Choroid plexus epithelial cell (primary cell): ENCODE data around the gene FKBP1A.

Source experiments
- DNase-seq: peaks from one replicate; pipeline ENCODE4 v3.0.0-alpha.2; 2010; ENCODE audit warnings: low read depth
- H3K4me3 ChIP-seq: 2 replicates; pipeline ENCODE4 v1.5.1; 2011; ENCODE audit warnings: low read depth, mild to moderate bottlenecking, control low read depth, low read length, moderate library complexity
- TF ChIP-seq, protein P1 (sequence below): conservative IDR thresholded peaks from 2 replicates; pipeline ENCODE4 v1.5.1; 2011; ENCODE audit warnings: low read depth, mild to moderate bottlenecking, control low read depth, inconsistent platforms, low read length, moderate library complexity

FKBP1A gene

DNA sequence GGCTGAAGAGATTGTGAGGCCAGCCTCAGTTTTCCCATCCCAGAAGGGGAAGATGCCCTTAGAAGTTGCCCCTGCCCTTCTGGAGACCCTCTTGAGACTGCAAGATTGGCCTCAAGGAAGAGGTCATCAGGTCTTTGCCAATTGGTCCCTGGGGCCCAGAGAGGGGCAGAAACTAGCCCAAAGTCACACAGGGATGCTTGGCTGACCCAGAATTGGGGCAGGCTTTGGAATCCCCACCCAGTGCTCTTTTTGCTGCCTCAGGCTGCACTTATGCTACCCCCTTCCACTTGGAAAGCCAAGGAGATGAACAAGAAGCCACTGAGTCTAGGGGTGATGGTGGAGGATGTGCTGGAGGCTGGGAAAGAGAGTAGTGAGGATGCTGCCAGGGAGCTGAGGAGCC, 24.9 kb upstream of the FKBP1A start:
- H3K4me3 ChIP-seq: no peak overlapping the region
- DNase-seq: no peak
- TF ChIP-seq, protein P1, sequence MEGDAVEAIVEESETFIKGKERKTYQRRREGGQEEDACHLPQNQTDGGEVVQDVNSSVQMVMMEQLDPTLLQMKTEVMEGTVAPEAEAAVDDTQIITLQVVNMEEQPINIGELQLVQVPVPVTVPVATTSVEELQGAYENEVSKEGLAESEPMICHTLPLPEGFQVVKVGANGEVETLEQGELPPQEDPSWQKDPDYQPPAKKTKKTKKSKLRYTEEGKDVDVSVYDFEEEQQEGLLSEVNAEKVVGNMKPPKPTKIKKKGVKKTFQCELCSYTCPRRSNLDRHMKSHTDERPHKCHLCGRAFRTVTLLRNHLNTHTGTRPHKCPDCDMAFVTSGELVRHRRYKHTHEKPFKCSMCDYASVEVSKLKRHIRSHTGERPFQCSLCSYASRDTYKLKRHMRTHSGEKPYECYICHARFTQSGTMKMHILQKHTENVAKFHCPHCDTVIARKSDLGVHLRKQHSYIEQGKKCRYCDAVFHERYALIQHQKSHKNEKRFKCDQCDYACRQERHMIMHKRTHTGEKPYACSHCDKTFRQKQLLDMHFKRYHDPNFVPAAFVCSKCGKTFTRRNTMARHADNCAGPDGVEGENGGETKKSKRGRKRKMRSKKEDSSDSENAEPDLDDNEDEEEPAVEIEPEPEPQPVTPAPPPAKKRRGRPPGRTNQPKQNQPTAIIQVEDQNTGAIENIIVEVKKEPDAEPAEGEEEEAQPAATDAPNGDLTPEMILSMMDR: no peak

DNA sequence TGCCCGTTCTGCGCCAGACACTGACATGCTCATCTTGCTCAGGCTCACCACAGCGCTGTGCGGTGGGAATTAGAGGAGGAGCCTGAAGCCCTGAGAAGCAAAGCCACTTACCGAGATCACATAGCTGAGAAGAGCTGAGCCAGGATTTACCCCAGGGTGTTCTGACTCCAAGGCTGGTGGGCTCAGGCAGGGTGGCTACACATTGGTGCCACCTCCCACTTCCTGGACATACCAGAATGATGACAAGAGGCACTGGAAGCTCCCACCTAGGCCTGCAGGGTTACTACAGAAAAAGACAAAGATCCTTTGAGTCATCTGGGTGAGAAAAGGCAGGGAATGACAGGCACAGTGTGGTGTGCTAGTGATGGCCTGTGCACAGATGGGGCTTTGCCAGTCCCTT, 24.4 kb upstream of the FKBP1A start:
- no peak overlapping the region for H3K4me3 ChIP-seq
- peak; percentile 56 for DNase-seq
- TF ChIP-seq, protein P1: no peak

DNA sequence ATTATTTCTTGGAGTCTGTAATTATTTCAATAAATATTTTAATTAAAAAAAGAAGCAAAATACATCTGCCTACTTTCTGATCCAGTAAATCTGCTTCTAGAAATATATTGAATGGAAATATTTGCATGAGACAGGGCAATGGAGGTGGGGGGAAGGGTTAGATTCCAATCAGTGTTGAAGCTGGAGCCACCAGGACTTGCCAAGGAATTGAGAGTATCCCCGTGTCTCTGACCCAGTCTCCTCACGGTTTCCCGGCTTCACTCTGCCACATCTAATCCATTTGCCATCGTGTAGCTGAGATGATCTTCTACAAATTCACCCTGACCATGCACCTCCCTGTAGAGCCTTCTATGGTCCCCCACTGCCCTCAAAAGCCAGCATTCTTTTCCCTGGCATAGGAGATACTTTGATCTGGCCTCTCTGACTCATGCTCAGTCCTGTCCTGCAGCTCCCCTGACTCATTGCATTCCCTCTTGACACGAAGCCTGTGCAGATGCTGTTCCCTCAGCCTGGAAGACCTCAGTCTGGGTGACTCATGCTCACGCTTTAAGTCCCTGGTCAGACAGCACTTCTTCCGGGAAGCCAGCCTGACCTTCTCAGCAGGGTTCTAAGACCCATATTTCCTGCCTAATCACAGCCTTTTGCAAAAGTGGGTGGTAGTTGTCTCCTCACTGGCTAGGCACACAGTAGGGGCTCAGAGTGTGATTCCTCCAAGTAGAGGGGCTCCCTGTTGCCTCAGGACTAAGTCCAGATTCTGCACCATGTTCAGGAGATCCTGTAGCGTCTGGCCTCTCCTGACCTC, 23.0 kb upstream of the FKBP1A start:
- TF ChIP-seq, protein P1: no peak
- DNase-seq: peak; percentile 88
- H3K4me3 ChIP-seq: no peak overlapping the region

DNA sequence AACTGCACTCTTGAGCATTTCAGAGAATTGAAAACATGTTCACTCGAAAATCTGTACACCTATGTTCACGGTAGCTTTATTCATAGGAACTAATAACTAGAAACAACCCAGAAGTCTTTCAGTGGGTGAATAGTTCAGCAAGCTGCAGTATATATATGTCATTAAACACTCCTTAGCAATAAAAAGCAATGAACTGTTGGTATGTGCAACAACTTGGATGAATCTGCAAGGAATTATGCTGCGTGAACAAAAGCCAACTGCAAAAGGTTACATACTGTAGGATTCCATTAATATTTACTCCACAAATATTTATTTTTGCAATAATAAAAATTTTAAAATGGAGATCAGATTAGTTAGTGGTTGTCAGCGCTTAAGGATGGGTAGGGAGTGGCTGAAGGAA, 22.1 kb upstream of the FKBP1A start:
- H3K4me3 ChIP-seq: no peak overlapping the region
- TF ChIP-seq, protein P1: no peak
- no peak for DNase-seq

DNA sequence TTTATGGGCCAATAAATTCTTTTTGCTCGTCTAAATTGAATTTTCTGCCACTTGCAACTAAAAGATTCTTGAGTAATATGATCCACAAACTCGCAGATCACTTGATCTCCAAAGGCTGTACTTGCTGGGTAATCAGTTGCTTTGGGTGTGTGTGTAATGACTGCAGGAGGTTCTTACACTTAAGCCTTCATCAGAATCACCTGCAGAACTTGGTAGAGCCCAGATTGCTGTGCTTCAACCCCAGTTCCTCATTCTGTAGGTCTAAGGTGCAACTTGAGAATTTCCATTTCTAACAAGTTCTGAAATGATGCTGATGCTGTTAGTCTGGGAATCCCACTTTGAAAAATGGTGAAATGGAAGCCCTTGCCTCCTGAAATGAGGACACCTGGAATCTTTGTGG, 12.9 kb upstream of the FKBP1A start:
- H3K4me3 ChIP-seq: no peak overlapping the region
- DNase-seq: no peak
- TF ChIP-seq, protein P1: no peak

DNA sequence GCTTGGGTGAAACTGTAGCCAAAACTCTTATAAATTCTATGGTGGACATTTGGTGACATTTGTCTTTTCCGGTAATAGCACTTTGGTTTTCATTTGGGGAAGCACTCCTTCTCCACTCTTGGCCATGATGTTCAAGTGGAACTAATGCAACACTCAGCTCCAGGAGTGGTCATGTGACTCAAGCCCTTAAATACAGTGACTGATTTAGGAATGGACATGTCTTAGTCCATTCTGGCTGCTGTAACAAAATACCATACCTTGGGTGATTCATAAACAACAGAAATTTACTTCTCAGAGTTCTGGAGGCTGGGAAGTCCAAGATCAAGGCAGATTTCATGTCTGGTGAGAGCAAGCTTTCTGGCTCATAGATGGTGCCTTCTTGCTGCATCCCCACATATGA, 10.8 kb upstream of the FKBP1A start:
- no peak overlapping the region for H3K4me3 ChIP-seq
- no peak for DNase-seq
- TF ChIP-seq, protein P1: no peak

DNA sequence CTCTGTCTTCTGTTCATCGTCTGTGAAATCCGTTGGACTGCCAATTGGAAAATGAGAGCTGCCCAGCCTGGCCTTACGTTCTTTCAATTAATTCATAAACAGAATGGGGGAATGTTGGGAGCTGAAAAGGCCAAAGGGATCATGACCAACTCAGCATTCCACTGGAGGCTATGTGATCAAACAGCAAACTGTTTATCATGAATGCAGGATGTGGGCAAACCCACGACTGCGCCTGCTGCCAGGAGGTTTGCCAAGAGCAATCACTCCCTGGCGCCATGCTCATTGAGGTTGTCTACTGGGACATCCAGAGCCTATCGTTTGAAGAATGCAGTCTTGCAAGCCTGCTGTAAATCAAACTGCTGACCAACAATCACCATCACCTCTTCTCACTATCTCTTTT, 9.3 kb upstream of the FKBP1A start:
- no peak overlapping the region for H3K4me3 ChIP-seq
- TF ChIP-seq, protein P1: no peak
- no peak for DNase-seq
